HG03460 (cell line): ENCODE results near the gene AGPAT3.

ENCODE experiments used
- ATAC-seq: cut with Tn5 transposase; IDR thresholded peaks from one replicate; pipeline ENCODE4 v1.9.1; 2021; ENCODE audit not compliant: unreplicated experiment

The AGPAT3 gene

DNA sequence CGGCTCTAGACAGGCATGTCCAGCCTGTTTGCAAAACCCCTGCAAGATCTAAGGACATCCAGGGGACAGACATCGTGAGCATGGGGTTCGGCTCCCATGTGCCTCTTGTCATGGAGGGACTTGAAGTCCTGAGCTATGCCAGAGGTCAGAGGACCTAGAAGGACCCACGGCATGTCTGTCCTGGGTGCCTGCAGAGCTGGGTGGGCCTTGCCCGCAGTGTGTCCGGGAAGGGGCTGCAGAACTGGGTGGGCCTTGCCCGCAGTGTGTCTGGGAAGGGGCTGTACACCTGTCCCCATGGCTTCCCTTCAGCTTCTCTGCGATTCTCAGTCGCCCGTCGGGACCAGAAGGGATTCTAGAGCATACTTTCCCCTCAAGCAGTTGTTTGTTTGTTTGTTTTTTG is 127.1 kb downstream of the AGPAT3 start:
- no peak for ATAC-seq

DNA sequence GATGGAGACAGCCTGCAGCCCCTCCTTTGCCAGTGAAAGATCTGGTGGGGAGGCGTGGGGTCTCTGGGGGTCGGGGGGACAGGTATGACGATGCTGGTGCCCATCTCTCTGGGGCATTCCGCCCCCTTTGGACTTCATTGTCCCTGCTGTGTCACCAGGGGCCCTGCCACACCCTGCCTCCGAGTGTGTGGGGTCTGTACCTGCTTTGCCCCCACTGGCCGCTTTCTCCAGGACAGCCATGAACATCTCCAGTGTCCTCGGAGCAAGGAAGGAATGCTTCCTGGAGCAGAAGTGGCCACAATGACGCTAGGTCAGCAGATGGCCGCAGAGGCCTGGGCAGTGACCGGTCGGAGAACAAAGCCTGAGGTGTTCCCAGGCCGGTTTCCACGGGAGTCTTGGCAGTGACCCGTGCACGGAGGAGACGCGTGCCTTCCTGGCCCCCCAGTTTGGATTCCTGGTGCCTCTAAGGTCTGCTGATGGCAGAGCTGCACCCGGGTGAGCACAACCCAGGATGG is 128.5 kb downstream of the AGPAT3 start:
- ATAC-seq = no peak

- no peak for ATAC-seq
These were observed 129.1 kb downstream of the AGPAT3 start for GRCh38 chr21:43994085-43994484.

DNA sequence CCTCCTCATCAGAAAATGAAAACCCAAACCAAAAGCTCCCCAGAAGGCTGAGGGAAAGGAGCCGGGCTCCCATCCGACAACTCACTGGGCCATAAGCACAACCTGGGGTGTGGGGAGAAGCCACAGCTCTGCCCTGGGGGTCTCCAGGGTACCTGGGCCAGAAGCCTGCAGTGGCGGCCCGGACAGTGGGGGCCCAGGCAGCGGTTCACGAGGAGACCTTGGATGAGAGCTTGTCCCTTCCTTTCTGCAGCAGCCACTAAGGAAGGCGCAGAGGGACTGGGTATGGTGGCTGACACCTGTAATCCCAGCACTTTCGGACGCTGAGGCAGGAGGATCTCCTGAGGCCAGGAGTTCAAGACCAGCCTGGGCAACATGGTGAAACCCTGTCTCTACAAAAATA is 129.6 kb downstream of the AGPAT3 start:
- ATAC-seq = no peak

DNA sequence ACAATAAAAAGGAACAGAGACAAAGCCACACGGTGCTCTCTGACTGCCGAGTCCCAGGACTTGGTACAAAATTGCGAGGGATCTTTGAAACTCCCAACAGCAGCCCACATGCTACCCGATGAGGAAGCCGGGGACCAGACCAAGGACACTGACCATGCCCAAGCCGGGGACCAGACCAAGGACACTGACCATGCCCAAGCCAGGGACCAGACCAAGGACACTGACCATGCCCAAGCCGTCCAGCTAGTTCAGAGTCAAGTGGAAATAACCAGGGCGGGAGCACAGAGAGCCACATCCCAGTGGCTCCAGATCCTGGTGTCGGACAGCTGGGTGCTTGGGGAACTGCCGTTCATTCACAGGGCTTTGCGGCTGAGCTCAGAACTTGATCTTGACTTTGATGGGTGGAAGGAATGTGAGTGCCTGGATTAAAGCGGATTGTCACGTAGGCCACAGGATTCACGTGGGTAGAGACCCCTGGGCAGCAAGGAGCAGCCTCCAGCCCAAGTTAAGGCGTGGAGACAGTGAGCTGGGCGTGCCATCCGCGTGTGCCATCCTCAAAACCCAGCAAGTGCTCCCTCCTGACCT is 130.6 kb downstream of the AGPAT3 start:
- ATAC-seq = no peak

DNA sequence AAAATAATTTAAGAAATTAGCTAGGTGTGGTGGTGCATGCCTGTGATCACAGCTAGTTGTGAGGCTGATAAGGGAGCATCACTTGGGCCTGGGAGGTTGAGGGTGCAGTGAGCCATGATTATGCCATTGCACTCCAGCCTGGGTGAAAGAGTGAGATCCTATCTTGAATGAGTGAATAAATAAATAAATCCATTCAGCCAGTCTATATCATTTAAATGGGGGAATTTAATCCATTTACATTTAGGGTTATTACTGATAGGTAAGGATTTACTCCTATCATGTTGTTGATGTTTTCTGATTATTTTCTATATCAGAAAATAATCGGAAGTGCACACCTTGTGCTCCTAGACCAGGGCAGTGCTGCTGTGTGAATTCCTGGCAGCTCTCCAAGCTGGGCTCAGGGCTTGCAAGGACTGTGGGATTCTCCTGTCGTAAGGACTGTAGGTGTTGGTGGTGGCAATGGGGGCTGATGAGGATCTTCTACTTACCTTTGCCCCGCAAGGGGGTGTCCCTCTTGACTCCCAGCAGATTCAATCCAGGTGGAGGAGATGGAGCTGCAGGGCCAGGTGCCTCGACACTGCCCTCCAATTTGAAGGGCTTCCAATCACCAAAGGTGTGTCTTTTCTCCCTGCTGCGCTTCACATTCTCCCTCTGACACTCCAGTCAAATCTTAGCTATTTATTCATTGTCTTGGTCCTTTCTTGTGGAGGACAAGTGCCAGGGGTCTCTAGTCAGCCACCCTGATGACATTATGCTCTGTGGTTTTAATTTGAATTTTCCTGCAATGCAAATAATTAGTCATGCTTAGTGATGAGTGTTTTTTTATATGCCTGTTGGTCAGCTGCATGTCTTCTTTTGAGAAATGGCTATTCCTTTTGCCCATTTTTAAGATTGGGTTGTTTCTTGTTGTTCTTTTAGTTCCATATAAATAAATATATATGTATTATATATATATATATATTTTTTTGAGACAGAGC is 133.0 kb downstream of the AGPAT3 start:
- no peak for ATAC-seq

DNA sequence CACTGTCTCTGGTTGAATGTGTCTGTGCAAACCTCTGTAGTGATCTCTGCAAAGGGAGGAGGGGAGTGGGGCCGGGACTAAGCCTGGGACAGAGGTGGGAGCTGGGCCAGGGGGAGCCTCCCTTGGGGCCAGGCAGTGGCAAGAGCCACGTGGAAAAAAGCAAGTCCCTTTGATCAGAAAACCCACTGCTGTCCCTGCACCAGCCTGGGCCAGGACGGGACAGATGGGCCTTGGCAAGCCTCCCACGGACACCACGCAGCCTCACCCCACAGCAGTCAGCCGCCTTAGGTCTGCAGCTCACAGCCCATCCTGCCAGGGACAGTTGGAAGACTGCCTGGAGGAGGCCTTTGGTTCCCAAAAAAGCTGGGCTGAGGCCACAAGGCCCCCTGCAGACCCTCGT is 135.3 kb downstream of the AGPAT3 start:
- no peak for ATAC-seq

DNA sequence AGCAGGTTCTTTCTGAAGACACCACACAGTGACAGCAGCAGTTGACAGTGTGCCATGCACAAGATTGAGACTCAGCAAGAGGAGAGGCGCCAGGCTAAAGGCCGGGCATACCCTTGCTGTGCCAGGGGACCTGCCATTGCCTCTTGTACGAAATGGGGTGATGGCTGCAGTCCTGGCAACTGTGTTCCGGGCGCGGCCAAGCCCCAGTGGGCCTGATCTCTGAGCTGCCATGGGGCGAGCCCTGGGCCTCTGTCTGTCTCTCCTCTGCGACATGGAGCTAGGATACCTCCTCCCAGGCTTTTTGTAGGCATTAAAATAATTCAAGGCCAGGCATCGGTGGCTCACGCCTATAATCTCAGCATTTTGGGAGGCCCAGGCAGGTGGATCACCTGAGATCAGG is 137.5 kb downstream of the AGPAT3 start:
- ATAC-seq = no peak

DNA sequence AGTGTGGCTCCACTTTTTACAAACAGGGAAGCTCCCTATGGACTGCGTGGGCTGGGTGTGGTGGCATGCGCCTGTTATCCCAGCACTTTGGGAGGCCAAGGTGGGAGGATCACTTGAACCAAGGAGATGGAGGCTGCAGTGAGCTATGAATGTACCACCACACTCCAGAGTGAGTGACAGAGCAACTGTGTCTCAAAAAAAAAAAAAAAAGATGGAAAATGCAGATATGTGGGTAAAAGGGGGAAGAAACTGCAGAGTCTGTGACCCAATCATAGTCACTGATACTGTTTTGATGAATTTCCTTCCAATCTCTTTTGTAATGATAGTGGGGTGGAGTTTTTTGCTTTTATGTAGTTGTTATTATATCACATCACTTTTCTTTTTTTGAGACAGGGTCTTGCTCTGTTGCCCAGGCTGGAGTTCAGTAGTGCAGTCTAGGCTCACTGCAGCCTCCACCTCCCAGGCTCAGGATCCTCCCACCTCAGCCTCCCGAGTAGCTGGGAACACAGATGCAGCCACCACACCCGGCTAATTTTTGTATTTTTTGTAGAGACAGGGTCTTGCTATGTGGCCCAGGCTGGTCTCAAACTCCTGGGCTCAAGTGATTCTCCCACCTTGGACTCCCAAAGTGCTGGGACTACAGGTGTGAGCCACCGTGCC is 138.4 kb downstream of the AGPAT3 start:
- ATAC-seq = no peak

DNA sequence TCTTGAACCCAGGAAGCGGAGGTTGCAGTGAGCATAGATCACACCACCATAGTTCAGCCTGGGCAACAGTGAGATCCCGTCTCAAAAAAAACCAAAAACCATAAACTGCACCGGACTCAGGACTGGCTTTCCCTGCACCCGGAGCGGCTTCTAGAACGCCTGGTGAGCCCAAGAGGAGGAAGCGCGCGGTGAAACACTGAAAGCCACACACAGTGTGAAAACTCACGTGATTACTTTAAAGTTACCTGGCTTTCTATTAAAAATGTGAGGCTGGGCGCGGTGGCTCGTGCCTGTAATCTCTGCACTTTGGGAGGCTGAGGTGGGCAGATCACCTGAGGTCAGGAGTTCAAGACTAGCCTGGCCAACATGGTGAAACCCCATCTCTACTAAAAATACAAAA is 140.0 kb downstream of the AGPAT3 start:
- ATAC-seq = no peak

- ATAC-seq = no peak
These were observed 140.6 kb downstream of the AGPAT3 start for GRCh38 chr21:44005593-44005992.

DNA sequence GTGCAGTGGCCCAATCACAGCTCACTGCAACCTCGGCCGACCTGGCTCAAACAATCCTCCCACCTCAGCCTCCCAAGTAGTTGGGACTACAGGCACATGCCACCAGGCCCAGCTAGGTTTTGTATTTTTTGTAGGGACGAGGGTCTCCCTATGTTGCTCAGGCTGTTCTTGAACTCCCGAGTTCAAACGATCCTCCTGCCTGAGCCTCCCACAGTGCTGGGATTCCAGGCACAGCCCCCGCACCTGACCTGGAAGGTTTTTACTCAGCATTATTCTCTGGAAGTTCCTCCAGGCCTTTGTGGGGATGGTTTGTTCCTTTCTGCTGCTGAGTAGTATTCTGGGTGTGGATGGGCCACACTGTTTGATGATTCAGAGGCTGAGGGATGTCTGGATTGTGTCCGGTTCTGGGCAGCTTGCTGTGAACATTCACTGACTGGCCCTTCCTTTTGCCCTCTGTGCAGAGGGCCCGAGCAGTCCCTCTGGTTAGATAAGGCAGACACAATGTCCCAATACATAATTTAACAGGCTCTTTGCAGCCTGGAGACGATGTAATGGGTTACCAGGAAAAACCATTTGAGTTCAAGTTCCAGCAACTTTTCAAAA is 141.1 kb downstream of the AGPAT3 start:
- ATAC-seq = no peak

GRCh38 chr21:44006656-44007055 is 141.6 kb downstream of the AGPAT3 start:
- no peak for ATAC-seq

DNA sequence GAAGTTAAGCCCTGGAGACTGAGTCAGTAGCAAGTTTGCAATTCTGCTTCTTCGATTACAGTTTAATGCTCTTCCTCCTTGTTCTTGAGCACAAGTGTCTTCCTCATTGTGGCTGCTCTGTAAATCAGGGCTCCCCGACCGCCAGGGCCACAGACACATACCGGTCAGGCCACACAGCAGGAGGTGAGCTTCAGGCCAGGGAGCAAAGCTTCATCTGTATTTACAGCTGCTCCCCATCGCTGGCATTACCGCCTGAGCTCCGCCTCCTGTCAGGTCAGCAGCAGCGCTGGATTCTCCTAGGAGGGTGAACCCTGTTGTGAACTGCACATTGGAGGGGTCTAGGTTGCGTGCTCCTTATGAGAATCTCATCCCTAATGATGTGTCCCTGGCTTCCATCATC is 145.4 kb downstream of the AGPAT3 start:
- no peak for ATAC-seq

DNA sequence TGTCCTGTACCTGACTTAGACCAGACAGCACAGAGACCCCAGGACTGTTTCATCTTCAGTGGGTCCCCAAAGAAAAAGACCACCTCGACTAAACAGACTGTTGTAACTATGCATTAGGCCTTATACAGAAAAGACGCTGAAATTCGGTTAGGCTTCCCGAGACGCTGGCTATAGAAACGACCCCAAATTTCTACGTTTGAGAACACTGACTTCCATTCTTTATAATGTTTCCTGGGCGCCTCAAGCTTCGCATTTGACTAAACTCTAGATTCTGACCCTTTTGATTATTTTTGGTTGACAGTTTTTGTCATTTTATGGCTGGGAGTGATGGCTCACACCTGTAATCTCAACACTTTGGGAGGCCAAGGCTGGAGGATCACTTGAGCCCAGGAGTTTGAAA is 146.1 kb downstream of the AGPAT3 start:
- ATAC-seq = no peak

GRCh38 chr21:44011579-44012473 is 146.8 kb downstream of the AGPAT3 start, which contains the start of gene TRAPPC10:
TSS of gene TRAPPC10 (plus strand) at chr21:44012309. CDS start at chr21:44012494, 185 bp downstream.
- peak; percentile 59 for ATAC-seq

DNA sequence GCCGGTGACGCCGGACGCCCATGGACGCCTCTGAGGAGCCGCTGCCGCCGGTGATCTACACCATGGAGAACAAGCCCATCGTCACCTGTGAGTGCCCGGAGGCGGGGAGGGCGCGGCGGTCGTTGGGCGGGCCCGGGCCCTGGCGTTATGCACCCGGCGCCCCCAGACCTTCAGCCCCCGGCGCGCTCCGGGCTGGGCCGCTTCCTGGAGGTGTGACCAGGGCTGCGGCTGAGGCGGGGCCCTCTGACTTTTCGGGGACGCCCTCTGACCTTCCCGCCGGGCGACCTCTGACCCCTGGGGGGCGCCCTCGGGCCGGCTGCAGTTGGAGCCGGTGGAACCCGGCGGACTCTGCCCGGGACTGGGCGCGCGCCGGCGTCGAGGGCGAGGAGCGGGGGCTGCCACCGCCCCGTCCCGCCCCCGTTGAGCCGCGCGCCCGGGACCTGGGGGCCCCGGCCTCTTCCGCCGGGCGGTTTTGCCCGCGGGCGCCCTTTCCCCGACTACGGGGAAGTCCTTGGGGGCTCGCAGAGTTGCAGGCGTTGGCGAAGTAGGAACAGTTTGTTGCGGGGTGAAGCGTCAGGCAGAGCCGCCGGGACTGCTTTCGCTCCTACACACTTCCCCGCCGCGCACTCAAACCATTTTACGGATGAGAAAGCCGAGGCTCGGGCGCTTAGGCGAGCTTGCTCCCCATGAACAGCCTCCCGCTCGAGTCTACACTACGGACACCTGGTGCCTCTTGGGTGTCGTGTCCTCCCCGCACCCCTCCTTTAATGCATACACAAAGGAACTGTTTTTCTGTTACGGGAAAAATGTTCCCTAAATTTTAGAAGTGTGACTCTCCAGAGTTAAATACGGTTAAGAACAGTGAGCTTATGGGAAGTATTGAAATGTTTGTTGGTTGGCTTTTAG is 147.7 kb downstream of the AGPAT3 start:
- peak; percentile 57 for ATAC-seq

DNA sequence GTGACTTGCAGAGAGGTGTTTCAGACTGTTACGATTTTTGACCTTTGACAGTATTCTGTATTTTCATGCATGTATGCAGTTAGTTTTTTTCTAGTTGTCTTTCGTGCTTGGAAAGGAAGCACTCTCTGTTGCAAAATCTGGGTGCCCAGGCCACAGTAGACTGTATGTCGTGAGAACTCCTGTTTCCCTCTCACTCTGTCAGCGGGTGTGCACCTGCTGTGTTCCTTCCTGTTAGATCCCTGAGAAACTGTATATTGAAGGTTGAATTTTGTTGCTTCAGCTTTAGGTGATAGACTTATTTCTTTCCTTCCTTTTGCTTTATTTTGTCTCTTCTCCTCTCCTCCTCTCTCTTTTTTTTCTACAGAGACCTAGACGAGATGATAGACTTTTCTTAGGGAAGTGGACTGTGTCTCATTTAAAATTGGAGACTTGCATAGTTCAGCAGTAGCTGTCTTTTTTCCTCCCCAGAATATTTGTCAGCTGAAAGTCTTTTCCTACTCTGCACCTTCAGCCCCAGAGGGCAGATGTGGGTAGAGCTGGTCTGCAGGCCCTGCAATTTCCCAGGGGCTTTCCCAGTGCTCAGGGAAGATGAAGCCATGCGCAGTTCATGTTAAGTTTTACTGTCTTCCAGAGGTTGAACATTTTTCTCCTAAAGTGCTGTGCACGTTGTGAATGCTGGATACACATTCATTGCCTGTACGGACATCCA is 148.5 kb downstream of the AGPAT3 start:
- no peak for ATAC-seq

DNA sequence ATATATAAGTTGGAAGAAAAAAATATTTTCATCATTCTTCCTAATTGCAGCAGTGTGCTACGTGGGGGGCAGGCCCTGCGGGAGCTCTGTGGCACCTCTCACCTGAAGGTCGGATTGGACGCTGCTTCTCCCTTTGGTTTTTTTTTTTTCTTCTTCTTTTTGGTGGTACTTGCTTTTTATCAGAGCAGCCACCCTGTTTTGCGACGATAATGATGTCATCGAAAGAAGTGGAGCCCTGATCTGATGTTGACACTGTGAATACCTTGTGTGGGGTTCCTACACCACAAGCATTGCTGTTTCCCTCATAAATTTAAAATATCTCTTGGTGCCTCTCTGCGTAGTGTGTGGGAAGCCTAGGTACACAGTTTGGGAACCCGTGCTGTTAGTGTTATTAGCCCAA is 152.6 kb downstream of the AGPAT3 start:
- no peak for ATAC-seq
